Neutrophil (primary cell): ENCODE measurements around the gene ZNHIT2.
A peak's percentile ranks its signal among the peaks of the same experiment; 100 is the strongest.

Source experiments
- H3K27ac ChIP-seq: fragments of 200-600 bp; sonication (generic); 2 replicates; pipeline ENCODE4 v1.5.1; 2016; ENCODE audit warnings: mild to moderate bottlenecking, moderate library complexity
- H3K27me3 ChIP-seq: fragments of 200-600 bp; sonication (generic); 2 replicates; pipeline ENCODE4 v1.6.0; 2016; ENCODE audit warnings: mild to moderate bottlenecking
- H3K36me3 ChIP-seq: fragments of 200-600 bp; sonication (generic); 2 replicates; pipeline ENCODE4 v1.5.1; 2017
- H3K4me1 ChIP-seq, 2 experiments: fragments of 200-600 bp in 1 of 2; sonication (generic) in 1 of 2; 1 replicate in 1 of 2; 2 replicates in 1 of 2; pipeline versions ENCODE4 v1.5.1 to v1.6.1; 2013 to 2016; ENCODE audit warnings: low read depth in 1 of 2, low read length in 1 of 2, mild to moderate bottlenecking in 1 of 2, moderate library complexity in 1 of 2; ENCODE audit not compliant: control insufficient read depth in 1 of 2, insufficient read depth in 1 of 2
- H3K4me3 ChIP-seq, 2 experiments: fragments of 200-600 bp in 1 of 2; sonication (generic) in 1 of 2; 1 replicate in 1 of 2; 2 replicates in 1 of 2; pipeline ENCODE4 v1.5.1; 2013 to 2016; ENCODE audit warnings: low read depth in 1 of 2, low read length in 1 of 2, mild to moderate bottlenecking in 1 of 2, moderate library complexity in 1 of 2
- H3K9me3 ChIP-seq: fragments of 200-600 bp; sonication (generic); 2 replicates; pipeline ENCODE4 v1.5.1; 2016
- TF ChIP-seq, protein P1 (sequence below): fragments of 200-600 bp; sonication (generic); IDR thresholded peaks from 2 replicates; pipeline ENCODE4 v1.5.1; 2016; ENCODE audit warnings: antibody characterized with exemption

Gene ZNHIT2

DNA sequence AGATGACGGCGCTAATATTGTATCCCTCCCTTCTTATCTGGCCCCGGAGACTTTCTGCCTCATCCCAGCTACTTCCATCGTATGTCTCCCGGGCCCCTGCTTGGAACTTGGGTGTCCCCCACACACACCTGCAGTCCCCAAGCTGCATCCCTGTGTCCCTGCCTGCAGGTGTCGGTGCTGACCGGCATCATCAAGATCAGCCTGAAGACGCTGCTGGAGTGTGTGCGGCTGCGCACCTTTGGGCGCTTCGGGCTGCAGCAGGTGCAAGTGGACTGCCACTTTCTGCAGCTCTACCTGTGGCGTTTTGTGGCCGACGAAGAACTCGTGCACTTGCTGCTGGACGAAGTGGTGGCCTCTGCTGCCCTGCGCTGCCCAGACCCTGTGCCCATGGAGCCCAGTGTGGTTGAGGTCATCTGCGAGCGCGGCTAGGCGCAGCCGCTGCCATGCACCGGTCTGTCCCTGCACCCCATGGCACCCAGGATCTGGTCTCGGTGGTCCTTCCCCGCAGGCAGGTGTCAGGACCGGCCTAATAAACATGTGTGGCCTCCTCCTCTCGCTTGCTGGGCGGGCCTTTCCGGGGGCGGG is 6.2 kb downstream of the ZNHIT2 start:
- Histone ChIP-seq H3K27me3 (peaks cover 29% of the 10 kb centered on the region), H3K4me3 (peak overlapping the region; percentile 65 to 75), H3K4me1 (peaks cover 36% of the 10 kb centered on the region in 2 experiments), H3K27ac (peak overlapping the region; percentile 64), H3K9me3 (no peaks in the 10 kb centered on the region), H3K36me3 (peaks cover 30% of the 10 kb centered on the region)
- TF ChIP-seq, protein P1, sequence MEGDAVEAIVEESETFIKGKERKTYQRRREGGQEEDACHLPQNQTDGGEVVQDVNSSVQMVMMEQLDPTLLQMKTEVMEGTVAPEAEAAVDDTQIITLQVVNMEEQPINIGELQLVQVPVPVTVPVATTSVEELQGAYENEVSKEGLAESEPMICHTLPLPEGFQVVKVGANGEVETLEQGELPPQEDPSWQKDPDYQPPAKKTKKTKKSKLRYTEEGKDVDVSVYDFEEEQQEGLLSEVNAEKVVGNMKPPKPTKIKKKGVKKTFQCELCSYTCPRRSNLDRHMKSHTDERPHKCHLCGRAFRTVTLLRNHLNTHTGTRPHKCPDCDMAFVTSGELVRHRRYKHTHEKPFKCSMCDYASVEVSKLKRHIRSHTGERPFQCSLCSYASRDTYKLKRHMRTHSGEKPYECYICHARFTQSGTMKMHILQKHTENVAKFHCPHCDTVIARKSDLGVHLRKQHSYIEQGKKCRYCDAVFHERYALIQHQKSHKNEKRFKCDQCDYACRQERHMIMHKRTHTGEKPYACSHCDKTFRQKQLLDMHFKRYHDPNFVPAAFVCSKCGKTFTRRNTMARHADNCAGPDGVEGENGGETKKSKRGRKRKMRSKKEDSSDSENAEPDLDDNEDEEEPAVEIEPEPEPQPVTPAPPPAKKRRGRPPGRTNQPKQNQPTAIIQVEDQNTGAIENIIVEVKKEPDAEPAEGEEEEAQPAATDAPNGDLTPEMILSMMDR: no peak

DNA sequence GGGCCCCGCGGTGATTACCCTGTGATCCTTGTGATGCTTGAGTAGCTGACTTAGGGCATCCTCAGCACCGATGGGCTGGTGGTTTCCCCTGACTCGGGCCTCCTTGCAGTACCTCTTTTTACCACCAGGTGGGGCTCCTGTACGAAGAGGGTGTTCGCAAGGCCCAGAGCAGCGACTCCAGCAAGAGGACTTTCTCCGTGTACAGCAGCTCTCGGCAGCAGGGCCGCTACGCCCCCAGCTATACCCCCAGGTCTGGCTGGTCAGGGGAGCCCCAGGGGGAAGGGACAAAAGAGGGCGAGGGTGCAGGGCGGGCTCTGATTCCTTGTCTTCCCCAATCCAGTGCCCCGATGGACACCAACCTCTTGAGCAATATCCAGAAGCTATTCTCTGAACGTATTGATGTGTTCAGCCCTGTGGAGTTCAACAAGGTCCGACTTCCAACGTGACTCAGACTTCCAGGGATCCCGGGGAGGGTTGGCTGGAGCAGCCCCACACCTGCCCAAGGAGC is 7.1 kb downstream of the ZNHIT2 start:
- Histone ChIP-seq H3K4me3 (peak overlapping the region in 1 of 2 experiments; percentile 41), H3K27me3 (peaks cover 29% of the 10 kb centered on the region), H3K4me1 (peaks cover 35 to 36% of the 10 kb centered on the region in 2 experiments), H3K9me3 (no peaks in the 10 kb centered on the region), H3K27ac (peak overlapping the region; percentile 54), H3K36me3 (peaks cover 30% of the 10 kb centered on the region)
- TF ChIP-seq, protein P1: peak; percentile 98

DNA sequence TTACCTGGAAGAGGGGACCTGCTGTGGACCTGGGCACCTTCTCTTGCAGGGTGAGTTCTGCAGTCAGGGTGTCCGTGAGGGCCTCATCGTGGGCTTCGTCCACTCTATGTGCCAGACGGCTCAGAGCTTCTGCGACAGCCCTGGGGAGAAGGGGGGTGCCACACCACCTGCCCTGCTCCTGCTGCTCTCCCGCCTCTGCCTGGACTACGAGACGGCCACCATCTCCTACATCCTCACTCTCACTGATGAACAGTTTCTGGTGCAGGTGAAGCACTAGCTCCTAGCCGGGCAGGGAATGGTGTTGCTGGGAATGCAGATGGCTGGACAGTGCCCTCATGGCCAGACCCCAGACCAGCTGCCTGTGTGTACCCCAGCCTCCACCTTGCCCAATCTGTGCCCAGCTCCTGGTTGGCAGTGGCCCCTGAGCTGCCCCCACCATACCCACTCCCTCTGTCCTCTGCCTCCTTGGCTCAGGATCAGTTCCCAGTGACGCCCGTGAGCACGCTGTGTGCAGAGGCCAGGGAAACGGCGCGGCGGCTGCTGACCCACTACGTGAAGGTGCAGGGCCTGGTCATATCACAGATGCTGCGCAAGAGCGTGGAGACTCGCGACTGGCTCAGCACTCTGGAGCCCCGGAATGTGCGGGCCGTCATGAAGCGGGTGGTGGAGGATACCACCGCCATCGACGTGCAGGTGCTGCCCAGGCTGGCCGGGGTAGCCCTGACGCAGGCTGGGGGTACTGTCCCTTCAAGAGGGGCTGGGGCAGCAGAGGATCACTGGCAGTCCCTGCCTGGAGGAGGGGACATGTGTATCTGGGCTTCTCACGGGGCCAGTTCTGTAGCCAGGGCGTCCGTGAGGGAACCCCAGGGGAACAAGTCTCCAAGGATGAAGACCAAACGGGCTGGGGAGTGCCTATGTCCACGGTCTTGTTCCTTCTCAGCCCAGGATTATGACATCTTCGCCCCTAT is 8.0 kb downstream of the ZNHIT2 start:
- Histone ChIP-seq H3K4me3 (no peak overlapping the region), H3K27me3 (peaks cover 26% of the 10 kb centered on the region), H3K27ac (no peak overlapping the region), H3K4me1 (peaks cover 35 to 36% of the 10 kb centered on the region in 2 experiments), H3K9me3 (no peaks in the 10 kb centered on the region), H3K36me3 (peaks cover 30% of the 10 kb centered on the region)
- TF ChIP-seq, protein P1: no peak

DNA sequence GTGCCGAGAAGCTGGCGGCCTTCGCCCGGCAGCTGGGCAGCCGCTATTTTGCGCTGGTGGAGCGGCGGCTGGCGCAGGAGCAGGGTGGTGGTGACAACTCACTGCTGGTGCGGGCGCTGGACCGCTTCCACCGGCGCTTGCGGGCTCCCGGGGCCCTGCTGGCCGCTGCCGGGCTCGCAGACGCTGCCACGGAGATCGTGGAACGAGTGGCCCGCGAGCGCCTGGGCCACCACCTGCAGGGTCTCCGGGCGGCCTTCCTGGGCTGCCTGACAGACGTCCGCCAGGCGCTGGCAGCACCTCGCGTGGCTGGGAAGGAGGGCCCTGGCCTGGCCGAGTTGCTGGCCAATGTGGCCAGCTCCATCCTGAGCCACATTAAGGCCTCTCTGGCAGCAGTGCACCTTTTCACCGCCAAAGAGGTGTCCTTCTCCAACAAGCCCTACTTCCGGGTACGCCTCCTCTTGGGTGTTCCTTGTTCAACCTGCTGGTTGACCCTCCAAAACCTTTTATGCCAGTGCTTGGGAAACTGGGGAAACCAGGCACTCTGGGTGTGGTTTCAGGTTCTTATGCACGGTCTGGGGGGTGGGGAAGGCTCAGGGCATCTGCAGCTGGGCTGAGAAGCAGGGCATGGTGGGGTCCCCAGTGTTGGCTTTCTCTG is 8.9 kb downstream of the ZNHIT2 start:
- H3K27ac ChIP-seq: no peak overlapping the region
- TF ChIP-seq, protein P1: no peak
- H3K4me1 ChIP-seq: peaks cover 35% of the 10 kb centered on the region in 2 experiments
- H3K9me3 ChIP-seq: no peaks in the 10 kb centered on the region
- H3K4me3 ChIP-seq: no peak overlapping the region
- H3K27me3 ChIP-seq: peaks cover 18% of the 10 kb centered on the region
- peaks cover 30% of the 10 kb centered on the region for H3K36me3 ChIP-seq

DNA sequence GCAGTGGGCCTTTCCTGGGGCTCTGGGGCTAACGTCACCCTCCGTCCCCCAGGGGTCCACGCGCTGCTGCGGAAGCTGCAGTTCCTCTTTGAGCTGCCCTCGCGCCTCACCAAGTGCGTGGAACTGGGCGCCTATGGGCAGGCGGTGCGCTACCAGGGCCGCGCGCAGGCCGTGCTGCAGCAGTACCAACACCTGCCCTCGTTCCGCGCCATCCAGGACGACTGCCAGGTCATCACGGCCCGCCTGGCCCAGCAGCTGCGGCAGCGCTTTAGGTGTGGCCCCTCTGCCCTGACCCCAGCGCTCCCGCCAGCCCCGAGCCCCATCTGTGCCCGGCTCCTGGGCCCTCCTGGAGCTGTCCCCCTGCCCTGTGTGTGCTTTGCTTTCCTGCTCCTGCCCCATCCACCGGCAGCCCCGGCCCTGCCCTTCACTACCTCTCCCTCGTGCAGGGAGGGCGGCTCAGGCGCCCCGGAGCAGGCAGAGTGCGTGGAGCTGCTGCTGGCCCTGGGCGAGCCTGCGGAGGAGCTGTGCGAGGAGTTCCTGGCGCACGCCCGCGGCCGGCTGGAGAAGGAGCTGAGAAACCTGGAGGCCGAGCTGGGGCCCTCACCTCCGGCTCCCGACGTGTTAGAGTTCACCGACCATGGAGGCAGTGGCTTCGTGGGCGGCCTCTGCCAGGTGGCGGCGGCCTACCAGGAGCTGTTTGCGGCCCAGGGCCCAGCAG is 9.6 kb downstream of the ZNHIT2 start:
- Histone ChIP-seq H3K9me3 (no peaks in the 10 kb centered on the region), H3K36me3 (peaks cover 30% of the 10 kb centered on the region), H3K27me3 (peaks cover 11% of the 10 kb centered on the region), H3K4me3 (no peak overlapping the region), H3K27ac (no peak overlapping the region), H3K4me1 (peaks cover 28 to 29% of the 10 kb centered on the region in 2 experiments)
- TF ChIP-seq, protein P1: no peak
